Mesangial cell (primary cell): ENCODE measurements around the gene SPC24. TPM values are rescaled to one million over a fixed set of nuclear protein-coding genes. Genes with fewer than 3 reads are reported as not detected.

Source experiments
- total RNA-seq: library from RNA; depleted of rRNA; stranded (reverse); fragments of >200 nt; gene quantifications from 2 replicates; pipeline ENCODE4 v1.2.3, GENCODE V29; 2015

SPC24 gene, protein sequence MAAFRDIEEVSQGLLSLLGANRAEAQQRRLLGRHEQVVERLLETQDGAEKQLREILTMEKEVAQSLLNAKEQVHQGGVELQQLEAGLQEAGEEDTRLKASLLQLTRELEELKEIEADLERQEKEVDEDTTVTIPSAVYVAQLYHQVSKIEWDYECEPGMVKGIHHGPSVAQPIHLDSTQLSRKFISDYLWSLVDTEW
- total RNA-seq: 7.4 and 71.4 TPM in 2 replicates

DNA sequence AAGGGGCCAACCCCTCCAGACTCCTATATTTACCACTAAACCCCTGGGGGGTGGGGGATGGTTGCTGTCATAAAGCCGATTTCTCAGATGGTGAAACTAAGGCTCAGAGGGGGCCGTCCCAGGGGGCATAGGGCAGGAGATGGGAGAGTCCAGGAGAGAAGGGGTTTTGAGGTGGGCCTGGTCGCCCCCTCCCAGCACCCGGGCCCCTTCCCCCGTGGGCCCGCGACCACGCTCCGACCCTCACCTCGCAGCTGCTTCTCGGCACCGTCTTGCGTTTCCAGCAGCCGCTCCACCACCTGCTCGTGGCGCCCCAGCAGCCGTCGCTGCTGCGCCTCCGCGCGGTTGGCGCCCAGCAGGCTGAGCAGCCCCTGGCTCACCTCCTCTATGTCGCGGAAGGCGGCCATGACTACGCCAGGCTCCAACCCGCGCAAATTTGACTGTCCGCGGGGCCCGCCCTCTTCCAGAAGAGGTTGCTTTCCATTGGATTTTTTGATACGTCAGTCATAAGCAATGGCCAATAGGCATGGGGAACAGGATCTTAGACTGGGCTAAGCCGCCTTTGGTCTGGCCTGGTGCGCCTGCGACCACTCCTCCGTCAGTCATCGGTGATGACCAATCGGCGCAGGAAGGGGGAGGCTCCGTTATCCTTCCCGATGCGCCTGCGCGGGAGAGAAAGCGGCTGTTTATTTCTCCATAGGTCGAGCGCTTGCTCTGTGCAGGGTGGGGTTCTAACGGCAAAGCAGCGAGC is at the start of gene SPC24:
Gene SPC24, minus strand, starts transcription at position 410 of the 748 bp plus-strand sequence. Its CDS starts 6 bp downstream, at position 404.

DNA sequence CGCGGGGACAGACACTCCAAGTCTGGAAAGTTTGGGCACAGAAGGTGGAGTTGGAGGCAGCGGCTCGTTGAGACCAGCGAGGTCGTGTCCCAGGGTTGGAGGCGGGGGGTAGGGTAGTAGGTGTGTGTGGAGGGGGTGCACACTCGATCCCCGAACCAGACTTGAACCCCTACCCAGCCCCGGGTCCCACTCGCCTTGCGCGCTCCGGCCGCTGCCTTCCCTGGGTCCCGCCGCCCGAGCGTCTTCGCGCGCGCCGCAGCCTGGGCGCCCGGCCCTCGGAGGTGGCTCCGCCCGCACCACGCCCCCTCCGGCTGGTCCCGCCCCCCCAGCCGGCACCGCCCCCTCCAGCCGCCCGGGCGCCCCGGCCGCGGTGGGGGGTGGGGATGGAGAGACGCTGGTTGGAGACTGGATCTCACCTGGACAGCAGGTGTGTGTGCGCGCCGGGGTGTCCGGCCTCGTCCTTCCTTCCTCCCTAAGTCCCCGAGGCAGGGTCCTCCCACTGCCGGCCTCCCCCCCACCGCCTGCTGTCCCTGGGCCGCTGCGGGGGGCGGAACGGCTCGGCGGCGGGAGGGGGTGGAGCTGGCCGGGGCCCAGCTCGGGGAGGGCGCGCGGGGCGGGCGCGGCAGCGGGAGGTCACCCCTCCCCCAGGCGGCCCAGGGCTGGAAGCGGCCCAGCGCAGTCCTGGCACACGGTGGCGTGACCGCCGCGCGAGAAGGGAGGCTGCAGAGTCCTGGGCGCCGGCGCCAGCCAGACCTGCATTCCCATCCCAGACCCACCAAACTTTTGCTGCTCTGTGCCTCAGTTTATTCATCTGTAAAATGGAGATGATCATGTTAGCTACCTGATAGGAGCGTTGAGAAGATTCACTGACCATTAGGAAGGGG is 42.0 kb upstream of the SPC24 start, which contains the start of gene KANK2:
Gene KANK2, minus strand, starts transcription at position 255 of the 884 bp plus-strand sequence. CDS start 3,034 bp downstream, outside the sequence.

Other genes with a start within 250 kb of the SPC24 start
- gene YIPF2, start 227.1 kb downstream of the SPC24 start, total RNA-seq: 72.0 and 118 TPM in 2 replicates
- 29.2 and 43.1 TPM in 2 replicates for gene TIMM29, start 227.0 kb downstream of the SPC24 start, total RNA-seq
- 131 and 139 TPM in 2 replicates for gene SMARCA4, start 194.8 kb downstream of the SPC24 start, total RNA-seq
- gene LDLR, start 66.3 kb downstream of the SPC24 start, total RNA-seq: 154 and 214 TPM in 2 replicates
- gene KANK2, start 41.8 kb upstream of the SPC24 start, total RNA-seq: 132 and 258 TPM in 2 replicates
- gene ANGPTL8, start 83.8 kb upstream of the SPC24 start, total RNA-seq: not detected in 2 replicates
- gene DOCK6, start 106.7 kb upstream of the SPC24 start, total RNA-seq: 18.7 and 52.5 TPM in 2 replicates
- gene TSPAN16, start 140.4 kb upstream of the SPC24 start, total RNA-seq: not detected in 2 replicates
- gene RAB3D, start 183.9 kb upstream of the SPC24 start, total RNA-seq: 6.2 and 13.3 TPM in 2 replicates
- 215 and 295 TPM in 2 replicates for gene TMEM205, start 190.5 kb upstream of the SPC24 start, total RNA-seq
- gene CCDC159, start 190.7 kb upstream of the SPC24 start, total RNA-seq: 4.4 and 9.5 TPM in 2 replicates
- gene PLPPR2, start 199.7 kb upstream of the SPC24 start, total RNA-seq: 6.2 and 18.5 TPM in 2 replicates
- gene SWSAP1, start 218.9 kb upstream of the SPC24 start, total RNA-seq: 1.6 and 4.2 TPM in 2 replicates
- 4.9 and 10.9 TPM in 2 replicates for gene EPOR, start 228.5 kb upstream of the SPC24 start, total RNA-seq